Effector CD8-positive, alpha-beta T cell (primary cell): ENCODE results near the gene NME8.

Source experiments
- DNase-seq: peaks from one replicate; lab custom pipeline; 2025; lab: John Stamatoyannopoulos, UW

NME8 gene

DNA sequence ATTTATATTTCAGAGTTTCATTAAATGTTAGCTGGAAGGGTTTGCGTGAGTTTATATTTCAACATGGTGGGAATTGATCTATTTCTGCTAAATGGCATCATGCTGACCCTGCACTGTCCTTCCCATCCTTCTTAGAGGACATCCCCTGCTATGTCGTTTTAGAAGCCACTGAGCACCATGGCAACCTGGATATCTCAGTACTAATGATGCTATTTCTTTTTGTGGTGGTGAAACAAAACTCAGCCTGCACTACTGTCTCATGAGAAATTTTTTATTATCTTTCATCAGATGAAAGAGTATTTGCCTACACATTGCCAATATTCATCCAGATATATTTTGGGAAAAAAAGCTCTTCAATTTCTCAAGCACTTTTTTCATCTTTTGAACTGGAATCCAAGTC is 84.1 kb downstream of the NME8 start:
- DNase-seq: no peak

DNA sequence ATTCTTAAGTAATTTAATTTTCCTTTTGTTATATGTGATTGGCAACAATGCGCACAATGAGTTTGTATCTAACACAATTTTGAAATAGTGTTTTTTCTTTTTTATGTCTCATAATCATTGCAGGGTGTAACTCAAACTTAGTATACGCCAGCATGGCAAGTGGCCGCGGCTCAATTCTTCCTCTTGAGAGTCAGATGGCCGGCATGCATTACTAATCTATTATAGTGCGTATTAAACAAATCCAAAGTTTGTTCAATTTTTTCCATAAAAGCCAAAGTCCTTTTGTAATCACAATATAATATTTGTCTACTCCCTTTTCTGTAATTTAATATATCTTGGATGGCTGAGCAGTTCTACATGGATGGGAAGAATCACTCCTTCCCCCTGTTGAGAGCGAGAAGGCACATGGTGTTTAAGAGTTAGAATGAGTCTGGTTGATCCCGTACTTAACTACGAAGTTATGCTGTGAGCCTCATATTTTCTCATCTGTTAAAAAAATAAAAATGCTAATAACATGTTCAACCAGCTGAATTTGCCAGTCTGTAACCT is 84.7 kb downstream of the NME8 start:
- no peak for DNase-seq

GRCh38 chr7:37942934-37943610 is 94.7 kb downstream of the NME8 start:
- DNase-seq: no peak

GRCh38 chr7:37943905-37944736 is 95.7 kb downstream of the NME8 start:
- DNase-seq: no peak

DNA sequence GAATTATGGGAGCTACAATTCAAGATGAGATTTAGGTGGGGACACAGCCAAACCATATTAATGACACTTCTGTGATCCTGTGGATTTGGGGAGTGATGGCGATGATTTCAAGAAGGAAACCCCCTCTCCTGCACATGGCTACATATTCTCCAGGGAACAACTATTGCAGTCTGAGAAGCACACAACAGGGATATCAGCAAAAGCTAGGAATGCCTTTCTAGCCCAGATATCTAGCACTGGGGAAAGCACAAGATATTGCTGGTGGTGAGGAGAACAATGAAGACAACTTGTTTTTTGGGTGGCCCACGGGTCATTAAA is 96.3 kb downstream of the NME8 start:
- DNase-seq: no peak

- no peak for DNase-seq
Observed at GRCh38 chr7:37945336-37945735, 96.9 kb downstream of the NME8 start.

DNA sequence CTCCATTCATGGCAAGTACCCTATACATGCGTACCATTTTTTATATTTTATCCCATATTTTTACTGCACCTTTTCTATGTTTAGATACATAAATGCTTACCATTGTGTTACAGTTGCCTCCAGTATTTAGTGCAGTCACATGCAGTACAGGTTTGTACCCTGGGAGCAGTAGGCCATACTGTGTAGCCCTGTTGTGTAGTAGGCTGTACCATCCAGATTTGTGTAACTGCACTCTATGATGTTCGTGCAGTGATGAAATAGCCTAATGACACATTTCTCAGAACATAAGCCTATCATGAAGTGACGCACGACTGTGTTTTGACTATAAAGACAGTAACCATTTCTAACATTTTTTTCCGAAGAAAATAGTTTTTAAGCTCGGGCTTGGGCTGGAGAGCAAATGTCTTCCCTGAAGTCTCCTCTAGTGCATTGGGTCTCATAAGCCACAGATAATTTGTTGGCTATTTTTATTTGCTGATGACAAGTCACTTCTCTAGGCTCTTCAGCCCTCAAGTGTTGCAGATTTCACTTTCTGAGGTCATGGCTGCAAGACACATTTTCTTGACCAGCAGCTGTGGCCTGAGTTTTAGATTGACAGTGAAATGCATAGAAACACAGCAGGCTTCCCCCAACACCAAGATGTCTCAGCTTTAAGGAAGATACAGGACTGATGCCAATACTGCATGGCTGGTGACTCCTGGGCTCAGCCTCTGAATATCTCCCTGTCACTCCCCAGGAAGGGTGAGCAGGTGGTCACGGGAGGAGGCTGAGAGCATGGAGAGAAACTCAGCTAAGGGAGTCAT is 98.9 kb downstream of the NME8 start:
- DNase-seq: no peak

GRCh38 chr7:37947941-37948210 is 99.5 kb downstream of the NME8 start:
- no peak for DNase-seq
